Heart left ventricle (tissue), 16 donors: ENCODE measurements around the gene IRX4. TPM values are rescaled to one million over a fixed set of nuclear protein-coding genes. Genes with fewer than 3 reads are reported as not detected.

Source experiments
- ATAC-seq, 4 donors: fragments of 200-7000 bp; cut with Tn5 transposase; one replicate each; pipeline ENCODE4 v1.9.1; 2020 to 2022; ENCODE audit warnings: moderate library complexity in 4 of 4, mild to moderate bottlenecking in 3 of 4, moderate number of reproducible peaks in 1 of 4
- DNase-seq, 5 donors: peaks; one replicate each; pipeline ENCODE4 v3.0.0-alpha.2; 2020
- H3K27ac ChIP-seq, 12 donors: fragments of 200-600 bp; sonication (generic) in 4 of 12; one replicate each; pipeline versions ENCODE4 v1.5.0 to v1.8.0; 2016 to 2022; ENCODE audit warnings: mild to moderate bottlenecking in 2 of 12
- H3K27me3 ChIP-seq, 9 donors: fragments of 200-600 bp; sonication (generic) in 2 of 9; one replicate each; pipeline versions ENCODE4 v1.5.1 to v1.8.0; 2016 to 2022; ENCODE audit warnings: mild to moderate bottlenecking in 3 of 9
- H3K36me3 ChIP-seq, 9 donors: fragments of 200-600 bp; sonication (generic) in 2 of 9; one replicate each; pipeline versions ENCODE4 v1.5.0 to v1.8.0; 2018 to 2022; ENCODE audit warnings: mild to moderate bottlenecking in 2 of 9
- H3K4me1 ChIP-seq, 12 donors: fragments of 200-600 bp; sonication (generic) in 4 of 12; one replicate each; pipeline versions ENCODE4 v1.5.0 to v1.8.0; 2016 to 2022; ENCODE audit warnings: mild to moderate bottlenecking in 3 of 12
- H3K4me3 ChIP-seq, 12 donors: fragments of 200-600 bp; sonication (generic) in 4 of 12; one replicate each; pipeline versions ENCODE4 v1.5.0 to v1.8.0; 2017 to 2022; ENCODE audit warnings: mild to moderate bottlenecking in 9 of 12, moderate library complexity in 4 of 12
- H3K9me3 ChIP-seq, 12 donors: fragments of 200-600 bp; sonication (generic) in 4 of 12; one replicate each; pipeline versions ENCODE4 v1.5.0 to v1.8.0; 2016 to 2022; ENCODE audit warnings: mild to moderate bottlenecking in 1 of 12
- CTCF ChIP-seq, 12 donors: fragments of 200-600 bp; sonication (generic) in 4 of 12; IDR thresholded peaks; one replicate each; pipeline versions ENCODE4 v1.5.0 to v1.8.0; 2018 to 2022; ENCODE audit warnings: antibody characterized with exemption in 12 of 12, mild to moderate bottlenecking in 5 of 12
- POLR2A ChIP-seq, 2 donors: fragments of 450-650 bp; IDR thresholded peaks; one replicate each; pipeline ENCODE4 v1.6.1; 2017; ENCODE audit warnings: antibody characterized with exemption in 2 of 2, mild to moderate bottlenecking in 2 of 2, moderate library complexity in 2 of 2
- WGBS, 4 donors: extraction: QIAGEN DNeasy Blood & Tissue Kit in 2 of 4; methylation state at CpG; one replicate each; pipeline versions ENCODE4 v1.1.5 to v1.1.7; 2013 to 2018; 5-methylcytosine and 5-hydroxymethylcytosine counted together
- intact Hi-C, 10 donors: fragments of 100-400 bp; cut with DNase I; formaldehyde crosslinking; loops; one replicate each; pipeline versions ENCODE4 v1.11.1 to v1.14.2; 2022
- polyA plus RNA-seq, 2 donors: library from polyadenylated mRNA; stranded (reverse); fragments of 200-250 nt; gene quantifications; one replicate each; pipeline ENCODE4 v1.2.3, GENCODE V29; 2013
- total RNA-seq, 9 donors: library from RNA; depleted of rRNA in 2 of 9; stranded (reverse); fragments of >200 nt in 2 of 9; fragmentation: NEBNext Ultra II Directional in 3 of 9; extraction: Animal tissue kit (Norgen Biotek cat#: 25700) in 3 of 9; gene quantifications; one replicate each; pipeline versions ENCODE4 v1.1.0 to v1.2.4, GENCODE V29; 2016 to 2023
- donor health status: ischemic (EF 13 %, LVEDD 7.1; RV severe dilation, severe dysfunction).
- donor health status: healthy with polysubstance abuse.
- donor health status: DM: no; HTN: yes; CAD: no.
- donor health status: DM: no; HTN: no; CAD: no.
- donor health status: ischemic (EF 25% LVEDD 6.9; RV normal size, moderate dysfunction).
- donor health status: ischemic (EF 25% LVEDD 5.7; RV mildly dilated, moderate dysfunction).
- donor health status: healthy.
- donor health status: DM: yes; HTN: yes; CAD: no.
- donor health status: ischemic (EF 35%, LVEDD 5.7; RV mildly dilated, moderate dysfunction).
- donor health status: nonischemic (EF 11% LVEDD 7.7; RV severe dilation, severe dysfunction).
- donor health status: DM: yes; HTN: yes; CAD: no.
- donor health status: PGD.
- donor health status: ischemic (EF 29% LVEDD 5.4; RV normal size, mild dysfunction).
- donor health status: nonischemic (EF 23%, LVEDD 6.1; RV moderate dilation, normal function).

IRX4 gene
- total and polyA plus RNA-seq, 11 donors = 8.6 to 32.3 (median 16.3) TPM

- no peaks in the 10 kb centered on the region for H3K36me3 ChIP-seq
- no peaks in the 10 kb centered on the region for H3K9me3 ChIP-seq
- H3K4me1 ChIP-seq = peaks cover 0 to 15% (median 0%) of the 10 kb centered on the region in 12 donors
- intact Hi-C loops = no loop called here
- H3K27ac ChIP-seq = no peak overlapping the region
- ATAC-seq = no peak
- peaks cover 0 to 25% (median 0%) of the 10 kb centered on the region in 9 donors for H3K27me3 ChIP-seq
- TF ChIP-seq CTCF (IDR thresholded peaks at IDR 0.05) (no peak), POLR2A (IDR thresholded peaks at IDR 0.05) (no peak)
- DNase-seq = no peak
- no peak overlapping the region for H3K4me3 ChIP-seq
- WGBS, 4 donors = 83 to 92% (median 88%) methylated on average over 13 to 16 of the region's 16 CpGs
Measured at GRCh38 chr5:1864896-1865440, 17.8 kb downstream of the IRX4 start.

GRCh38 chr5:1860949-1861348 lies 21.8 kb downstream of the IRX4 start:
- ATAC-seq (peak; percentile 65 to 86 (median 72)), DNase-seq (peak in 4 of 5 donors; percentile 30 to 76 (median 44))
- Histone ChIP-seq H3K27me3 (peaks cover 0 to 19% (median 4%) of the 10 kb centered on the region in 9 donors), H3K36me3 (no peaks in the 10 kb centered on the region), H3K27ac (peak overlapping the region in 4 of 12 donors; percentile 17 to 50 (median 30)), H3K4me1 (peaks cover 0 to 23% (median 0%) of the 10 kb centered on the region in 12 donors), H3K4me3 (no peak overlapping the region), H3K9me3 (no peaks in the 10 kb centered on the region)
- intact Hi-C loops = no loop called here
- TF ChIP-seq POLR2A (IDR thresholded peaks at IDR 0.05) = no peak
- no peak for TF ChIP-seq CTCF (IDR thresholded peaks at IDR 0.05)
- WGBS, 4 donors = 35 to 45% (median 43%) methylated on average over 5 to 7 of the region's 7 CpGs

- H3K27me3 ChIP-seq = peaks cover 0 to 12% (median 0%) of the 10 kb centered on the region in 9 donors
- no peak for ATAC-seq
- WGBS, 4 donors = 81 to 92% (median 83%) methylated on average over 15 to 22 of the region's 22 CpGs
- peaks cover 0 to 23% (median 0%) of the 10 kb centered on the region in 12 donors for H3K4me1 ChIP-seq
- no peaks in the 10 kb centered on the region for H3K36me3 ChIP-seq
- intact Hi-C loops = no loop called here
- DNase-seq = peak in 1 of 5 donors; percentile 47
- H3K9me3 ChIP-seq = no peaks in the 10 kb centered on the region
- TF ChIP-seq CTCF (IDR thresholded peaks at IDR 0.05) (no peak), POLR2A (IDR thresholded peaks at IDR 0.05) (no peak)
- no peak overlapping the region for H3K4me3 ChIP-seq
- H3K27ac ChIP-seq = peak overlapping the region in 1 of 12 donors; percentile 34
Measured at GRCh38 chr5:1860021-1860610, 22.6 kb downstream of the IRX4 start.

GRCh38 chr5:1859099-1859498 lies 23.6 kb downstream of the IRX4 start:
- no peaks in the 10 kb centered on the region for H3K9me3 ChIP-seq
- ATAC-seq (no peak), DNase-seq (peak in 1 of 5 donors; percentile 54)
- intact Hi-C loops = no loop called here
- no peaks in the 10 kb centered on the region for H3K36me3 ChIP-seq
- H3K27ac ChIP-seq = no peak overlapping the region
- no peak overlapping the region for H3K4me3 ChIP-seq
- no peak for TF ChIP-seq POLR2A (IDR thresholded peaks at IDR 0.05)
- no peak for TF ChIP-seq CTCF (IDR thresholded peaks at IDR 0.05)
- H3K4me1 ChIP-seq = peaks cover 0 to 23% (median 0%) of the 10 kb centered on the region in 12 donors
- peaks cover 0 to 14% (median 0%) of the 10 kb centered on the region in 9 donors for H3K27me3 ChIP-seq
- WGBS, 4 donors = 83 to 95% (median 87%) methylated on average over 9 to 10 of the region's 10 CpGs
